Measurements from ENCODE around the gene DNAJC24.

DNAJC24 gene

DNA sequence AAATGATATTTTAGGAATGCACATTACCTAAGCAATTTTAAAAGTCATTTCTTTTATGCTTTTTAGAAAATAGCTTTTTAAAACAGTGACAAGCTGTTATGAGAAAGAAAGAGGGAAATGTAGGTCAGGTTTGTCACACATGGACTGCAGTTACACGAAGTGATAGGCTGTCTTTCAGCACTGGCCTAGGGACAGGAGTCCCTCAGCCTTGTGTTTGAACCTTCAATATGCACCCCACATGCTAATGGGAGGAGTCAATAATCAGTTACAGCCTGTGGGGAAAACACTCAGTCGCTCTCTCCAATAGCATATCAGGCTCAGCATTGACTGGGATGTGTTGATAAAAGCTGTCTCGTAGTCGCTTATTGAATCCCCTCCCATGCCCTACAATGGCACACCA lies 45.8 kb downstream of the DNAJC24 start:
- DNase-seq (ENCODE audit: low read depth) = no peak

DNA sequence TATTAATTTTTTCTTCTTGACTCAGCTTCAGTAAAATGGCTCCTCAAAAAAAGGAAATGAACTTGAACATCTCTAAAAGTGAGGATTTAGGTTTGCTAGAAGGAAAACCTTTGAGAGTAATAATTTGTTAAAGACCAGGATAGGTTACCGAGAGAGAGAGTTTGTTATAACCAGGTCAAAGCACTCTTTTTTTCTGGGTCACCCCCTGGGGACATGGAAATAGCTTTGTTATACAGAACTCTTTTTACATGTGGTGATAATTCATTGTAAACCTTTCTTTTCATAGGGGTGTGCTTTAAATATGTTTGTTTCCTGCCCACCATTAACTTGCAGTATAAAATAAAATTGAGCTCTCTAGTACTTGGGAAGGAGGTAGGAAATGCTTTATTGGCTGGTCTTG lies 47.7 kb downstream of the DNAJC24 start:
- no peak for DNase-seq (ENCODE audit: low read depth)

DNA sequence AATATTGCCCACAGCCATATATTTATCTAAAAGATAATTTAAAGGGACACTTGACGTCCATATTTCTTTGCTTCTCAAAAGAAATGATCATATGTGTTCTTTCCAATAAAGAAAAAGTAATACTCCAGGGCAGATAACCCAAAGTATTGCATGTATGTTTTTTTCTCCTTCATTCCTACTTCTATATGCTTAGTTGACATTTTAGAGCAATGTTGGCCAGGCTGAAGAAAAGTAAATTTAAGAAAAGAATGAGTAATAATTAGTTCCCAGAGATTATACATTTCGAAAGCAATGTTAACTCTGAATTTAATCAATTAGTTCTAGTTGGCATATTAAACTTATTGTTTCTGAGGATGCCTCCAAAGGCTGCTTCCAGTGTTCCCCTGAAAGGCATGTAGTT lies 48.2 kb downstream of the DNAJC24 start:
- DNase-seq (ENCODE audit: low read depth) = no peak

DNA sequence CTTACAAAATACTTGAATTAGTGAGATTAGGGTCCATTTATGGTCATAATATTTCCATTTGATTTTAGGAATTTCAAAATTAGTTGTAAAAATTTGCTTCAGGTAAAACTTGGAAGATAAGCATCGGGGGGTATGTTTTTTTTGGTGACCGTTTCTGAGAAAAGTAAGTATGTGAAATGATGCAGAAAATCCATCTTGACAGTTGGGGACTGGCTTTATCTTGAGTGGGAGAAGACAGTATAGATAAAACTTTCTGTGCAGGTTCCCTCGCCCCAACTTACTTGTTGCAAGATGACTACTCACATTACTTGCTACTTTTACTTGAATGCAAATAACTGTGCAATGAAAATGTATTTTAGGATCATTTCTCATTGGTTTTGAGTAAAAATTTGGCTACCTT lies 49.5 kb downstream of the DNAJC24 start:
- no peak for DNase-seq (ENCODE audit: low read depth)

DNA sequence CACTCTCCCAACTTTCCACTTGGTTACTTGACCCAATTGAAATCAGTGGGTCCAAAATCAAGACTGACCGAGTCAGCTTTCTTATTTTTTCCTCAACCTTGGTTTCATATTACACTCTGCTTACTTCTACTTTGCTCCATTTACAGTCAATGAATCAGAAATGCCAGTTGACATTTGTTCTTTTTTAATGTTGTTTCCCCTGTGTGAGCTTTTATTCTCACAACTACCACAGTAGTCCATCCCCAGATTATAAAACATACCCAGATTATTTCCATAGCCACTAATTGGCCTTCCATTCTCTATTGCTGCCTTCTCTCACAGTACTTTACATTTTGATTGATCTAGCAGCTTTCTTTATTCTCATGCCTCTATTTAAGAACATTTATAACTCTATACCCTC lies 50.0 kb downstream of the DNAJC24 start:
- no peak for DNase-seq (ENCODE audit: low read depth)

DNA sequence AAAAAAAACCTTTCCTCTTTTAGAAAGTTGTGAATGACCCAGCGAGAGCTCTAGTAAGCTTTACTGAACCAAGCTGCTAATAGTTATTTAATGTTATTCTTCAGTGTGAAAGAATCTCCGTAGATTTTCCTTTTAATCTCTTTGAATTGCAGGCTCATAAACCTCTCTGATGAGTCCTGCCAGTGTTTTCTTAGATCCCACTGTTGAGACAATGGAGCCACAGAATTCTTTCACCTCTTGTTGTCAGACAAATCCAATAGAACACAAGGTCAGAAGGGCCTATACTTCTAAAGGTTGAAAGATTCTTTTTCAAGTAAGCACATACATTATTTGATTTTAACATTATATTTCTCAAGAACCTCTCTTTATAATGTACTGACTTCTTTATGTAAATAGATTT lies 52.2 kb downstream of the DNAJC24 start:
- DNase-seq (ENCODE audit: low read depth) = no peak

DNA sequence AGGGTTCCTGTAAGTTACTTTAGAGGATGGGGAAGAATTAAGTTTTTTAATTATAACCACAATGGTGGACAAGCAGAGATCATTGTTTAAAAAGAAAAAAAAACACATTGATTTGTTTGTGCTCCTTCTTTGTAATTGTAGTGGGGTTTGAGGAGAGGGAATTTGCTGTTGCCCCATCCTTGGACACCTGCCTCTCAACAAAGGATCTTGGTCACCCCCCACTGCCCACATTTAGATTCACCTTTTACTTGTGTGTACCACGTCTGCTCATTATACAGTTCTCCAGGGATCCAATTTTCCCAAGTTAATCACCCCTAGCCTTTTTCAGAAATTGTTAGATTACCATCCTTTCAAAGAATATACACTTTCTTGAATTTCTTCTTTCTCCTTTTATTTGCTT lies 53.0 kb downstream of the DNAJC24 start:
- DNase-seq (ENCODE audit: low read depth) = no peak

DNA sequence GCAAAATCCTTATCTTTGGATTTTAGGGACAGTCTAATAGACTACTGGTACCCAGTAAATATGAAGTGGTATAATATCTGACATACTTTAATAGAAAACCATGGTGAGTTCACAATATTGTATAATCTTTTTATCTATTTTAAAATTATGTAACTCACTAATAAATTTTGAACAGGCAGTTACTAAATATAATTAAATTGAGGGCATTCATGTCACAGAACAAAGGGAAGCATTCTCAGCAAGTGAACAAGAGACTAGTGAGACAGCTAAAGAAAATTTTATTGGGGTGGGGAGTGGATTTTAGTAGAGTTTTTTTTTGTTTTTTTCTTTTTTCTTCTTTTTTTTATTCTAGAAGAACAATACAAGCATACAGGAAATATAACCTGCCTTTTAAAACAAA lies 55.0 kb downstream of the DNAJC24 start:
- no peak for DNase-seq (ENCODE audit: low read depth)

DNA sequence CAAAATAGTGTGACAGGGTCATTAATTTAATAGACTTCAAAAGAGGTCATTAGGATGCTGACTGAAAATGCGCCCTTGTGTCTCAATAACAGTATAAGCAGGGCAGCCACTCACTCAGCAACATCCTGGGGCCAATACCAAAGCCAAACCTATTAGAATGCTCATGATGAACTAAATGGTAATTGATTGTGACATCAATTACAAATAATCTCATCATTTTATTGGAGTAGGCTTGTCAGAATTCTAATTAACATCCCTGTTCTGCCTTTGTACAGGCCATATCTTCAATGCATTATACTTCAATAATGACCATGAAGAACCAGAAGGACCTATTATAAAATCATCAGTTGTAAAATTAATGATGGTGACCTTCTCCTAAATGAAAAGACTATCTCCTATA lies 64.2 kb downstream of the DNAJC24 start:
- DNase-seq (ENCODE audit: low read depth) = no peak

DNA sequence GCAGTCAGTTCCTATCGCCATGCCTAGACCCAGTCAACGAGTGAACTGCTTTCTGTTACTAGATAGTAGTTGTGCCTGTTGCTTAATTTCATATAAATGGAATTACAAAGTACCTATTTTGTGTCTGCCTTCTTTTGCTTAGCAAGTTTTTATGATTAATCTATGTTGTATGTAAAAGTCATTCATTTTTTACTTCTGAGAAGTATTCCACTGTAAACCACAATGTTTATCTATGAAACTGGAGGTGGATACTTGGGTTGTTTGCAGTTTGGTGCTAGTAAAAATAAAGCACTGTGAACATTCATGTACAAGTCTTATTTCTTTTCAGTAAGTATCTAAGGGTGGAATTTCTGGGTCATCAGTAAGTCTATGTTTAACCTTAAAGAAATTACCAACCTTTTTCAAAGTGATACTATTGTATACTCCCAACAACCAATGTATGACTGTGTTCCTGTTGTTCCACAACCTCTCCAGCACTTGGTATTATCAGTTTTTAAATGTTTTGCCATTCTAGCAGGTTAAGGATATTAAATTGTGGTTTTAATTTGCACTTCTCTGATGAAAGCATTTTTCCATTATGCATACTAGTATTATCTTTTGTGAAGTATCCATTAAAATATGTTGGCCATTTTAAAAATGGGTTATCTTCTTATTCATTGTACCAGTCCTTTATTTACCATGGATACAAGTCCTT lies 68.2 kb downstream of the DNAJC24 start:
- DNase-seq (ENCODE audit: low read depth) = no peak

DNA sequence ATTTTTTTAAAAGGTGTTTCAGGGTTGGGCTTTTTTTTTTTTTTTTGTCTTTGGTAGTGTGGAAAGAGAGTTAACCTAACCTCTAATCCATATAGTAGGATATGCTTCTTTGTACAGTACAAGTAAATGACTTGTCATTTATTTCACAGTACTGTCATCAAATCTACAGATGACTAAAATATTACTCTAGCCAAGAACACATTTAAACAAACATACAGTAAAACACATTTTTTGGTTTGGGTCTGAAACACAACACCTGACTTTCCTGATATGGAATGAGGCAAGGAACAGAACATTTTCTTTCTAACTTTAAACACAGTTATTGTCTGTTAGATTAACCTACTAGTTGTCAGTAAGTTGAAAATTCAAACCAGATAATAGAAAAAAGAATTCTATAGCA lies 71.6 kb downstream of the DNAJC24 start:
- no peak for DNase-seq (ENCODE audit: low read depth)

DNA sequence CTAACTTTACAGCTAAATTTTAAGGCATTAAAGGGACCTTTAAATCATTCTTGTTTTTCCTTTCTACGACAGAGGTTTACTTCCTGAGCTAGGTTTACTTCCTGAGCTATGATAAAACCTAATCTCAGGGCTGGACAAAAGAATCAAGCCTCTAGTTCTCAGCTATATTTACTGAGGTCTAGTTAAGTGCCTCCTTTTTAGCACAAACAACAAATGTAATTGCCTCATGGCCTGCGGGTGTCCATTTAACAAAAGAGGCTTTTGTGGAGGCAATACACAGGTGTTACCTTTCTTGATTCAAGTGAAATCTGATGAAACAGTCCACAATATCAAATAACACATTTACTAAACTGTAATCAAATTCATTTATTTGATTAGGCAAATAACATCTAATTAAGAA lies 72.4 kb downstream of the DNAJC24 start:
- DNase-seq (ENCODE audit: low read depth) = no peak

DNA sequence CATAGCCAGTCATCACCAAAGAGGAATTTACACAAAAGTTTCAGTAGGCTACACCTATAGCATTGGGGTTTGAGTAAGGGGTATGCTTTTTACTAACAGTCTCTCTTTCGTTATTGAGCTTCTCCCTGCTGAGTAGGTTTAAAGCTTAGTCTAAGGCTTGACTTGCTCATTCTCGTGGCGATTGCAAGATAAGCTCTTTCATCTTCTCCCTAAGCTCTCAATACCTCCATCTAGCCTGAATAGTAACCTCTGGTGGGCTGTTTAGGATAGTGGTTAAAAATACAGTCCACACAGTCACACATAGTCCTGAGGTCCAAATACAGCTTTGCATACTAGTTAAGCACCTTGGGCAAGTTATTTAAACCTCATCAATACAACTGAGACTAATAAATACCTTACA lies 74.1 kb downstream of the DNAJC24 start:
- DNase-seq (ENCODE audit: low read depth) = no peak

DNA sequence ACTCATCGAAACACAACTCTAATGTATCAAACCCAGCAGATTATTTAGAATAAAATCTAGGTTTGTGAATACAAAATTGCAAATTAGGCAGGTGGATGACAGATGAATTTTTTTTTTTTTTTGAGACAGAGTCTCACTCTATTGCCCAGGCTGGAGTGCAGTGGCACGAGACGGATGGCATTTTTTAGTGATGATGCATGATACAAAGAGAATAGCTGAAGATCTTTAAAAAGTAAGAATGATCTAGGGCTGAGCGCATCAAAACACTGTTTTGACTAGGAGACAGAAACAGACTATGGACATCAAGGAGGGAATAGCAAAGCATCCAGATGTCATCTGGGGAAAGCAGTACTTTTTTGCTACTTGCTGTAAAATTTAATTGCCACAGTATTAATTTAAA lies 76.0 kb downstream of the DNAJC24 start:
- DNase-seq (ENCODE audit: low read depth) = no peak

DNA sequence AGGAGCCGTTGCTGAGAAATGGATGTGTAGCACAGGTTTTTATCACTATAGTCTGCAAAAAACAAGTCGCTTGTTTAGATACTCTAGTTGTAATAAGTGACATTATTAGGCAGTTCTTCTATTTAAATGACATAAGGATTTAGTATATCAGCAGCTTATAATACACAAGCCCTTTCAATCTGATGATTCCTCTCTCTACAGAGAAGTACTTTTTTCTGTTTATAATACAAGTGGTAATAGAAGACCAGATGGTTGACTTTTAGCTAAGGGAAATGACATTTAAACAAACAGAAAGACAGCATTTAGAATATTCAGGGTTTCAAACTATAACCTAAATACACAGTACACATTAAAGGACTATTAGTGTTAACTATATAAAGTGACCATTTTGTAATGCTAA lies 79.4 kb downstream of the DNAJC24 start:
- DNase-seq (ENCODE audit: low read depth) = no peak

DNA sequence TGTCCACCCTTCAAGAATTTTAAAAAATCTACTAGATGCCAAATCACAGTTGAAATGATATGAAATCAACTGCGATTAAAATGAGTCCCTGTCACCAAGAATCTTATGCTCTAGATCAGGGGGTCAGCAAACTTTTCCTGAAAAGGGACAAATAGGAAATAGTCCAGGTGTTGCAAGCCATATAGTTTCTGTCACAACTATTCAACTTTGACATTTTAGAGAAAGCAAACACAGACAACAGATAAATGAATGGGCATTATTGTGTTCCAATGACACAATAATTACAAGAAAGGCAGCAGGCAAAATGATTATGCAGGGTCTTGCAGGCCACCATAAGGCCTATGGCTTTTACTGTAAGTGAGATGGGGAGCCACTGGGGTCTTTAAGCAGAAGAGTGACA lies 81.2 kb downstream of the DNAJC24 start:
- DNase-seq (ENCODE audit: low read depth) = no peak

DNA sequence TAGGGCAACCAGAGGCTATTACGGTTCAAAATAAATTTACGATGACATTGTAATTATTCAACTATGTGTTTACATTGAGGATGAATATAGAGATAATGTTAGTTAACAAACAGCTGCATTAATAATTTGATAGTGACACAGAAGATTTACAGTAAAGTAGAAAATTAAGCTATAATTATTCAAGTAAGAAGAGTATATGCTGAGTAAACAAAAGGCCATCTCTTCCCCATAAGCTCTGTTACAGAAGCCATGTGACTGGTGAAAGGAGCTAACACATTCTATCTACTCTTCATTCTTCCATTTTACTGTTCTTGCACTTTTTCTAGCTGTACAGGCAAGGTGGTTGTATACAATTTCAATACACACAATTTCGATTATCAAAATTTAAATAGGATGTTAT lies 85.5 kb downstream of the DNAJC24 start:
- no peak for DNase-seq (ENCODE audit: low read depth)

DNA sequence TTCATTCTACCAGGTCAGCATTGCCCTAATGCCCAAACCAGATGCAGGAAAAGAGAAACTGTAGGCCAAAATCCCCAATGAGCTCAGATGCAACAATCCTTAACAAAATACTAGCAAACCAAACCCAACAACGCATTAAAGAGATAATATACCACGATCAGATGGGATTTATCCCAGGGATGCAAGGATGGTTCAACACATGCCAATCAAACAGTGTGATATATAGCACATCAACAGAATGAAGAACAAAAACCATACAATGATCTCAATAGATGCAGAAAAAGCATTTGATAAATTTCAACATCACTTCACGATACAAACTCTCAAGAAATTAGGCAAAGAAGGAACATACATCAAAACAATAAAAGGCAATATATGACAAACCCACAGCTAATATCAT lies 94.8 kb downstream of the DNAJC24 start:
- no peak for DNase-seq (ENCODE audit: low read depth)

DNA sequence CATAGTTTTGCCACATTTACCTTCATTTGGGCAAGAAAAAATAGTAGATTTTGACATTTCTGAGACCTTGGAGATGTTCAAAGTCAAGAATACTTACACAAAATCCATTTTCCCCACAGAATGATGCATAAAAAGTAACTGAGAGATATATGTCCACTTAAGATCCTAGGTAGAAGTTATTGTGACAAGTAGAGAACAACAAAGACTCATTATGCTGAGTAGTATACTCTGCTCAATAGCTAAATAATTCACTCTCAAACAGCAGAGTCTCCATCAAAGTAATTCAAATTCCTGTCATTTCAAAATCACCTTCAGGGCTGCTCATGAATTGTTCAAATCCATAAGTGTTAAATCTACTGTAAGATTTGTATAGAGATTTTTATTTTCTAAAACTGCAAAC lies 104.4 kb downstream of the DNAJC24 start:
- no peak for DNase-seq (ENCODE audit: low read depth)

DNA sequence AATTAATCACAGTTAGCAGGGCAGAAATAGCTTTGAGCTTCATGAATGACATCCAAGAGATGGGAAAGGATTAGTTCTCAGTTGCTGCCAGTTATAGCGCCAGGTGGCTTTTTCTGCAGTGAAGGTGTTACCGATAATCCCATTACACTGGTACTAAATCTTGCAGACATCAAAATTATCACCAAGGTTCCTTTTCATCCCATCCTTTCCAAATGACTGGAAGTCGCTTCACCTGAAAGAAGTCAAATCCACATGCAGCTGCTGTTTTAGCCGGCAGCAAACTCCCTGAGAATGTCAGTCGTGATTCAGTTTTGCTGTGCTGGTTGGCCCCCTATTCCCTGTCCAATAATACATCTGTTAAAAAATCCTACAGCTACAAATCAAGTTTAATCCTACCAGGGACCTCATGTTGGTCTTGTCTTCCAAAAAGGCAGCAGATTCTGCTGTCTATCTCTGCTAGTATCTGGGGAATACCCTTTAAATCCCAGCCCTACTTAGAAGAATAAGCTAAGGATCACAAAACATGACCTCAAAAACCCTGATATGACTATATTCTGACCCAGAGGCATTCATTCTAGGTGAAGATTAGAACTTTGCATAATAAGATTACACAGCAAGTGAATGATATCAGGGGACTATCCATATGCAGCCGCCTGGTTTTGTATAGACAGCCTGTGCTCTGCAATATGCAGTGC lies 108.0 kb downstream of the DNAJC24 start:
- DNase-seq (ENCODE audit: low read depth) = no peak

DNA sequence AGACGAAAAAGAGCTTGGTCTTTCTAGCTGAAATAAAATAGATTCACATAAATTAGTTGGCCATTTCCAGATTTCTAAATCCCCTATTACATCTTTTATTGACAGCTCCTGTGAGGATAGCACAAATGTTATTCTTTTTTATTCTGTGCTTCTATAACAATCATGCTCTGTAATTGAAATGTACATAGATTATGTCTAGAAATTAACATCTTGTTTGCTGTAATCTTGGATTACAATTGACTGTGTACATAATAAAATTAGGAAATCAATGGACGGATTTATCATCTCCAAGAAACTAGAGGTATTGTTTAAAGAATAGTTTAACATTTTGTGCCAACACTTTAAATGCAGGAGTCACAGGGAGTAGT lies 108.5 kb downstream of the DNAJC24 start:
- DNase-seq (ENCODE audit: low read depth) = no peak

DNA sequence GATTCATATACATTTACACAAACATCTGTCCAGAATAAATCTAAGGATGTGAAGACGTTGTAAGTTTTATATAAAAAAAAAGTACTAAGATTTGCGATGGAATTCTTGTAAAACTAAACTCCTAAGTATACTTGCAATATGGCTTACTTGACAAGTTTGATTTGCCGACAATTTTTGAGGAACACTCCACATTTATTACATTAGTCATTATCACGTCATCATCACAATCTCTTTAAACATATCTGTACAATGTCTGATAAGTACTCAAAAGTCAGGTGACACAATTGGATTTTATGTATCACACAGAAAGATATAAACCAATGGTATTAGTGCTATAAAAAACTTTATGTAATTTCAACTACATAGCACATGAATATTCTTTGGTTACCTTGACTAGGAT lies 109.4 kb downstream of the DNAJC24 start:
- DNase-seq (ENCODE audit: low read depth) = no peak

DNA sequence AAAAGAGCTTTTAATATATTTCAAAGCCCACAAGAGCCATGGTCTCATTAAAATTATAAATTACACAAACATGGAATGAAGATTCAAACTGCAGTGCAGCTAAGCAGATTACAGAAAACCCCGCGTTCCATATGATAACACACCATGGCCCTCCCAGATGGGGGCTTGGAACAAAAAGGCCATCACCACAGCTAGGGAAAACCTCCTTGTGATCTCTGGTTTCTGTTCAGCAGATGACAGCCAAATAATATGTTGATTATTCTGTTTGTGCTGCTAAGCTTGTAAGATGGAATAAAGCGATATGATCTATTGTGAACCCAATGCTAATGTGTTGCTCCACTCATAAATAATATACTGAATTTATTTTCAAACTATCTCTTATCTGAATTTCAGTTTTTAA lies 111.3 kb downstream of the DNAJC24 start:
- DNase-seq (ENCODE audit: low read depth) = no peak
